Panc1 (cell line): ENCODE data around the gene PATE4. TPM values are rescaled to one million over a fixed set of nuclear protein-coding genes. Genes with fewer than 3 reads are reported as not detected.

Experiments
- ATAC-seq: fragments of 200-7000 bp; cut with Tn5 transposase; 2 replicates; pipeline ENCODE4 v1.9.1; 2020; ENCODE audit warnings: mild to moderate bottlenecking, moderate library complexity
- BruUV-seq: library from RNA; stranded (reverse); fragments of 400-500 nt; replicated peaks from 2 replicates; lab custom pipeline; 2021; lab: Mats Ljungman, UMichigan
- CTCF ChIA-PET: fragments of 300-600 bp; sonication (Branson Sonifier 250); formaldehyde crosslinking; loops from one replicate; lab custom pipeline; 2022; ENCODE audit warnings: antibody characterized with exemption; lab: Charles Lee
- POLR2A ChIA-PET: fragments of 300-600 bp; sonication (Branson Sonifier 250); formaldehyde crosslinking; loops from one replicate; lab custom pipeline; 2022; ENCODE audit warnings: antibody characterized with exemption; lab: Charles Lee
- DNase-seq: peaks from one replicate; pipeline ENCODE4 v3.0.0-alpha.2; 2010; ENCODE audit warnings: low read depth, low spot score
- H3K27ac ChIP-seq: 2 replicates; pipeline ENCODE4 v1.5.1; 2011; ENCODE audit warnings: mild to moderate bottlenecking, low read length, inconsistent platforms
- H3K27me3 ChIP-seq: fragments of 200-500 bp; sonication (Bioruptor generic); 2 replicates; pipeline ENCODE4 v1.6.0; 2014; ENCODE audit warnings: low read length, inconsistent platforms; ENCODE audit not compliant: control insufficient read depth, insufficient read depth
- H3K36me3 ChIP-seq: fragments of 200-500 bp; sonication (Bioruptor generic); 2 replicates; pipeline ENCODE4 v1.5.1; 2014; ENCODE audit warnings: inconsistent platforms, mild to moderate bottlenecking, low read length, moderate library complexity; ENCODE audit not compliant: control insufficient read depth, insufficient read depth
- H3K4me1 ChIP-seq: 2 replicates; pipeline ENCODE4 v1.5.1; 2011; ENCODE audit warnings: inconsistent platforms, mild to moderate bottlenecking, low read length, moderate library complexity; ENCODE audit not compliant: control insufficient read depth, insufficient read depth
- H3K4me3 ChIP-seq, 2 experiments: 2 replicates each; pipeline ENCODE4 v1.5.1; 2011 to 2012; ENCODE audit warnings: low read depth in 2 of 2, low read length in 2 of 2, mild to moderate bottlenecking in 2 of 2, inconsistent platforms in 1 of 2, moderate library complexity in 1 of 2
- H3K9me3 ChIP-seq: fragments of 200-500 bp; sonication (Bioruptor generic); 2 replicates; pipeline ENCODE4 v1.5.1; 2014; ENCODE audit warnings: low read depth, mild to moderate bottlenecking, inconsistent platforms, low read length, moderate library complexity; ENCODE audit not compliant: control insufficient read depth, insufficient read depth
- CTCF ChIP-seq: fragments of 450-650 bp; IDR thresholded peaks from 2 replicates; pipeline ENCODE4 v1.5.1; 2017; ENCODE audit warnings: mild to moderate bottlenecking
- POLR2AphosphoS5 ChIP-seq: IDR thresholded peaks from 2 replicates; pipeline ENCODE4 v1.6.1; 2012; ENCODE audit warnings: mild to moderate bottlenecking, low read depth, low read length, moderate library complexity
- REST ChIP-seq, 2 experiments: IDR thresholded peaks; 2 replicates each; pipeline ENCODE4 v1.6.1; 2011 to 2012; ENCODE audit warnings: low read depth in 2 of 2, control low read depth in 1 of 2, low read length in 1 of 2, mild to moderate bottlenecking in 1 of 2, moderate library complexity in 1 of 2; ENCODE audit not compliant: insufficient read depth in 1 of 2
- SIN3A ChIP-seq: IDR thresholded peaks from 2 replicates; pipeline ENCODE4 v1.6.1; 2012; ENCODE audit warnings: low read depth, mild to moderate bottlenecking, low read length, moderate library complexity, borderline replicate concordance; ENCODE audit not compliant: insufficient read depth
- TCF7L2 ChIP-seq: IDR thresholded peaks from 2 replicates; pipeline ENCODE4 v1.6.1; 2011; ENCODE audit warnings: mild to moderate bottlenecking, low read depth, low read length, inconsistent platforms
- in situ Hi-C: cut with HindIII; loops from 2 replicates; pipeline ENCODE4 v1.10.0; 2016; ENCODE audit warnings: low sequenced_read_pairs, low pct_unique_long_range_greater_than_20kb
- intact Hi-C: fragments of 100-400 bp; cut with micrococcal nuclease; formaldehyde crosslinking; loops from one replicate; pipeline ENCODE4 v1.10.0; 2022; ENCODE audit not compliant: unreplicated experiment
- total RNA-seq: library from RNA; stranded (reverse); gene quantifications from one replicate; pipeline ENCODE4 v1.2.1, GENCODE V29; 2021; ENCODE audit not compliant: unreplicated experiment

Gene PATE4
- total RNA-seq, 1 experiment from 2014 or later: not detected

- in situ Hi-C loops: no loop called here
- no TSS peak for BruUV-seq
- DNase-seq (no peak), ATAC-seq (no peak)
- H3K27me3 ChIP-seq: no peaks in the 10 kb centered on the region
- ChIA-PET CTCF (interaction anchor here (0.7 kb wide), 1 partner anchor 256 kb away, joined by 4 read pairs; no protein-coding TSS in a partner anchor), POLR2A (interaction anchor here (0.6 to 1.0 kb wide), 2 partner anchors 178 to 279 kb away, joined by 3 to 4 read pairs; no protein-coding TSS in a partner anchor)
- intact Hi-C loops: no loop called here
- TF ChIP-seq CTCF: no peak
- TF ChIP-seq POLR2AphosphoS5: no peak
- TF ChIP-seq TCF7L2: no peak
- TF ChIP-seq REST (IDR thresholded peaks at IDR 0.05; ENCODE audit: insufficient read depth in 1 of 2, low read depth in 2 of 2, low read length in 1 of 2): no peak
- no peak overlapping the region for H3K4me3 ChIP-seq
- H3K27ac ChIP-seq: no peak overlapping the region
- H3K9me3 ChIP-seq: no peaks in the 10 kb centered on the region
- H3K4me1 ChIP-seq: no peaks in the 10 kb centered on the region; the same call in 1 of the 2 replicates
- no peaks in the 10 kb centered on the region for H3K36me3 ChIP-seq
Measured at GRCh38 chr11:125881291-125881690, 48.2 kb downstream of the PATE4 start.

GRCh38 chr11:125883375-125883774 lies 50.3 kb downstream of the PATE4 start:
- ChIA-PET POLR2A (no interaction called here), CTCF (no interaction called here)
- no peak overlapping the region for H3K4me3 ChIP-seq
- no peak overlapping the region for H3K27ac ChIP-seq
- H3K36me3 ChIP-seq: no peaks in the 10 kb centered on the region
- intact Hi-C loops: no loop called here
- H3K9me3 ChIP-seq: no peaks in the 10 kb centered on the region
- DNase-seq: no peak
- BruUV-seq: no TSS peak
- in situ Hi-C loops: no loop called here
- H3K27me3 ChIP-seq: no peaks in the 10 kb centered on the region
- ATAC-seq: no peak
- no peak for TF ChIP-seq SIN3A
- H3K4me1 ChIP-seq: no peaks in the 10 kb centered on the region; the same call in 1 of the 2 replicates

GRCh38 chr11:125886997-125887372 lies 53.9 kb downstream of the PATE4 start:
- no TSS peak for BruUV-seq
- Histone ChIP-seq H3K4me1 (peaks cover 29% of the 10 kb centered on the region), H3K36me3 (peaks cover 11% of the 10 kb centered on the region; the same call in 1 of the 2 replicates), H3K9me3 (no peaks in the 10 kb centered on the region), H3K4me3 (peak overlapping the region; percentile 66 to 91), H3K27me3 (no peaks in the 10 kb centered on the region), H3K27ac (peak overlapping the region; percentile 96)
- DNase-seq (no peak), ATAC-seq (peak; percentile 67)
- intact Hi-C loops (no loop called here), in situ Hi-C loops (no loop called here)
- TF ChIP-seq SIN3A (no peak; the same call in 1 of the 2 replicates), TCF7L2 (no peak), POLR2AphosphoS5 (no peak; the same call in 1 of the 2 replicates), REST (IDR thresholded peaks at IDR 0.05; ENCODE audit: insufficient read depth in 1 of 2, low read depth in 2 of 2, low read length in 1 of 2) (no peak), CTCF (no peak)
- POLR2A ChIA-PET: interaction anchor here (0.6 to 1.2 kb wide), 9 partner anchors 9 to 668 kb away, joined by 3 to 11 read pairs (median 4); partner anchors contain the start of gene PUS3
- CTCF ChIA-PET: interaction anchor here (0.6 to 0.7 kb wide), 3 partner anchors 40 to 982 kb away, joined by 3 to 9 read pairs (median 4); no protein-coding TSS in a partner anchor
